NT2/D1 (cell line): ENCODE measurements around the gene INPP4A.

ENCODE experiments used
- SUZ12 ChIP-seq: IDR thresholded peaks from 2 replicates; pipeline ENCODE4 v1.6.1; 2011; ENCODE audit not compliant: insufficient read length, insufficient read depth; ENCODE audit errors: extremely low read depth
- YY1 ChIP-seq: IDR thresholded peaks from 2 replicates; pipeline ENCODE4 v1.6.1; 2011; ENCODE audit not compliant: insufficient read length, insufficient read depth

DNA sequence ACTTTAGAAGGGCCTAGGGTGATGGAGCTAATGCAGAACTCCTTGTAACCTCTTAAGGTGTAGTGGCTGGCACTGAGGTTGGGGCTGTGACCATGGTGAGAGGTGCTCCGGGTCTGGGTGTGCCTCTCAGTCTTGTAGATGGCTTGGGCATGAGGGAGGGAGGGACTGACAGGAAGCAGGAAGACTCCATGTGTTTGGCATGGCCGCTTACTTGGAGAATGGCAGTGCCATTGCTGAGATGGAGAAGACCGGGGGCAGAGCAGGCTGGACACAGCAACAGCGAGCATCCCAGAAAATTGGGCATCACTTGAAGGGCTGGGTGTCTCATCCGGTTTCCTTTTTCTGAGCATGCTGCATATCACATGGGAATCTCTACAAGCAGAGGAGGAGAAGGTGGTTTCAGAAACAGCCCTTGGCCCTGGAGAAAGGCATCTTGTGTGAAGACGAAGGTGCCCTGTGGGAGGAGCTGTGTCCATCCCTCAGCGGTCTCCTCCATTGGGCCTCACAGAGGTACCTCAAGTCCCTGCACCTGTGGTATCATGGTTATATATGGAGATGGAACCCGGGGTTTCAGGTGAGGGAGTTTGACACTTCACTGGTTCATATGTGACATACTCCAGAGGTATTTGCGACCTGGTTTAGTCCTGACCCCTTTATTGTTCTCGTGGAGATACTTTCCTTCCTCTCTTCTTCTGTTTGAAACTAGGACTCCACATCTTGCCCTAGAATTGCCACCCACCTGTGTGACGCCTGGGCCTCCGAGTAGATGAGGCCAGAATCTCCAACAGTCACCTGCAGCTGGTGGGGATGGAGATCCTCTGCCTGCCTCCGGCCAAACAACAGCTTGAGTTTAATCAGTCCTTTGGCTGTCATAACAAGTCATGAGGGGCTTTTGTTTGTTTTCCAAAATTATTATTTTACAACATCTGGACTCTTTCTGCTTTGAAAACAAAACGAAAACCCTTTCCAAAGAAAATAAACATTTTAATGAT is 45.6 kb downstream of the INPP4A start:
- TF ChIP-seq SUZ12 (no peak), YY1 (no peak)
